Measurements from ENCODE around the gene RXFP1. TPM values are rescaled to one million over a fixed set of nuclear protein-coding genes. Genes with fewer than 3 reads are reported as not detected.

Gene RXFP1
- total and polyA plus RNA-seq, 8 donors, result 0.06 to 0.47 (median 0.23) TPM

DNA sequence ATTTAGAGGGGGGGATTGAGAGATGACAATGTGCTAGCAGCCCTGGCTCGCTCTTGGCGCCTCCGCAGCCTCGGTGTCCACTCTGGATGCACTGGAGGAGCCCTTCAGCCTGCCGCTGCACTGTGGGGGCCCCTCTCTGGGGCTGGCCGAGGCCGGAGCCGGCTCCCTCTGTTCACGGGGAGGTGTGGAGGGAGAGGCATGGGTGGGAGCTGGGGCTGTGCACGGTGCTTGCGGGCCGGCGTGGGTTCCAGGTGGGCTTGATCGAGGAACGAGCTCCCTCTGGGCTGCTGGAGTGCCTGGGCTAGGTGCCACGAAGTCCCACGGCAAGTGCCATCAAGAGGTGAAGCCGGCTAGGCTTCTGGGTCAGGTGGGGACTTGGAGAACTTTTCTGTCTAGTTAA is 143.1 kb downstream of the RXFP1 start:
- no peaks in the 10 kb centered on the region for H3K4me1 ChIP-seq
- intact Hi-C loops (cut with DNase I), result no loop called here
- ATAC-seq (no peak), DNase-seq (peak in 2 of 6 donors; percentile 18 to 68), FAIRE-seq (no peak)
- WGBS, 2 donors, result 97 to 98% methylated on average over 18 of the region's 18 CpGs
- H3K4me3 ChIP-seq, result no peak overlapping the region
- TF ChIP-seq, protein P1, sequence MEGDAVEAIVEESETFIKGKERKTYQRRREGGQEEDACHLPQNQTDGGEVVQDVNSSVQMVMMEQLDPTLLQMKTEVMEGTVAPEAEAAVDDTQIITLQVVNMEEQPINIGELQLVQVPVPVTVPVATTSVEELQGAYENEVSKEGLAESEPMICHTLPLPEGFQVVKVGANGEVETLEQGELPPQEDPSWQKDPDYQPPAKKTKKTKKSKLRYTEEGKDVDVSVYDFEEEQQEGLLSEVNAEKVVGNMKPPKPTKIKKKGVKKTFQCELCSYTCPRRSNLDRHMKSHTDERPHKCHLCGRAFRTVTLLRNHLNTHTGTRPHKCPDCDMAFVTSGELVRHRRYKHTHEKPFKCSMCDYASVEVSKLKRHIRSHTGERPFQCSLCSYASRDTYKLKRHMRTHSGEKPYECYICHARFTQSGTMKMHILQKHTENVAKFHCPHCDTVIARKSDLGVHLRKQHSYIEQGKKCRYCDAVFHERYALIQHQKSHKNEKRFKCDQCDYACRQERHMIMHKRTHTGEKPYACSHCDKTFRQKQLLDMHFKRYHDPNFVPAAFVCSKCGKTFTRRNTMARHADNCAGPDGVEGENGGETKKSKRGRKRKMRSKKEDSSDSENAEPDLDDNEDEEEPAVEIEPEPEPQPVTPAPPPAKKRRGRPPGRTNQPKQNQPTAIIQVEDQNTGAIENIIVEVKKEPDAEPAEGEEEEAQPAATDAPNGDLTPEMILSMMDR (IDR thresholded peaks at IDR 0.05), result no peak
- no peaks in the 10 kb centered on the region for H3K9me3 ChIP-seq
- H3K36me3 ChIP-seq, result no peaks in the 10 kb centered on the region
- no peak overlapping the region for H3K27ac ChIP-seq
- no peaks in the 10 kb centered on the region for H3K27me3 ChIP-seq

DNA sequence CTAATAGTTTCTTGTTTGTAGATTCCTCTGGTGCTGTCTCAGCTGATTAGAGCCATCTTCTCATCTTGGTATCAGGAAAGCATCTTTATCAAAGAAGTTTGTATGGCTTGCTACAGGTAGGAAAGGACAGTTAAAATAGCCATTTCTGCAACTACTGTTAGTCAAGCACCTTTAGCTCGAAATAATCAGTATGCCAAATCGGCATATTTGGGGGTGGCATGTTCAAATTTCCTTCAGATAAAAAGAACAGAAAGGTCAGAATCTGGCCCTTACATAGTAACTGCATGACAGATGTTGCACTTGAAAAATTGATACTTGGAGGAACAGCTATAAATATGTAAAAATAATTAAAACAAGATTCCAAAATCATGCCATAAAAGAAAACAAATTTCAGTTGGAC is 145.2 kb downstream of the RXFP1 start:
- no peaks in the 10 kb centered on the region for H3K36me3 ChIP-seq
- H3K4me1 ChIP-seq, result no peaks in the 10 kb centered on the region
- ATAC-seq (no peak), FAIRE-seq (no peak), DNase-seq (no peak)
- H3K27me3 ChIP-seq, result no peaks in the 10 kb centered on the region
- intact Hi-C loops (cut with DNase I), result no loop called here
- WGBS, 2 donors, result 90 to 96% methylated on average over 2 of the region's 2 CpGs
- no peaks in the 10 kb centered on the region for H3K9me3 ChIP-seq
- H3K4me3 ChIP-seq, result no peak overlapping the region
- no peak overlapping the region for H3K27ac ChIP-seq
- TF ChIP-seq, protein P1 (IDR thresholded peaks at IDR 0.05), result no peak

DNA sequence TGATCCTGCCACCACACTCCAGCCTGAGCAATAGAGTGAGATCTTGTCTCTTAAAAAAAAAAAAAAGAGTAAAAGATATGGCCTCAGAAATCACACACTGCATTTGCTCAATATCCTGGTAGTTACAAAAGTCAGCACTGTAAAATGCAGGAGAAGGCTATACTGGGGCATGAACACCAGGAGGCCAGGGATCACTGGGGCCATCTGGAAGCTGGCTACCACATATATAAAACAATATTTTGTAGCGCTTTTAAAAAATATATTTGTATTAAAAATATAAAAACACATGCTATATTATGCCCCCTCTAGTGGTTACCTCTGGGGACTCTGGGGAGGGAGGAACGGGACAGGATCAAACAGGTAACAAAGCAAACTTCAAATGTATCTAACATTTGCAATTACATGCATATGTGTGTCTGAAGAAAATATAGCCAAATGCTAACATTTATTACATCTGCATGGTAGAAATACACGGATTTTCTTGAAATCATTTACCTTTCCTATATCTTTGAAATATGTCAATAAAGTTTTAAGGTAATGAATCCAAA is 146.0 kb downstream of the RXFP1 start:
- no peak for FAIRE-seq
- ATAC-seq, result no peak
- 83 to 86% methylated on average over 3 of the region's 3 CpGs for WGBS, 2 donors
- H3K4me1 ChIP-seq, result peaks cover 0 to under 1% (median 0%) of the 10 kb centered on the region in 3 donors
- H3K4me3 ChIP-seq, result no peak overlapping the region
- H3K9me3 ChIP-seq, result no peaks in the 10 kb centered on the region
- H3K36me3 ChIP-seq, result no peaks in the 10 kb centered on the region
- TF ChIP-seq, protein P1 (IDR thresholded peaks at IDR 0.05), result peak in 3 of 4 donors; percentile 21 to 28 (median 21)
- no peaks in the 10 kb centered on the region for H3K27me3 ChIP-seq
- DNase-seq, result no peak
- intact Hi-C loops (cut with DNase I), result no loop called here
- no peak overlapping the region for H3K27ac ChIP-seq

DNA sequence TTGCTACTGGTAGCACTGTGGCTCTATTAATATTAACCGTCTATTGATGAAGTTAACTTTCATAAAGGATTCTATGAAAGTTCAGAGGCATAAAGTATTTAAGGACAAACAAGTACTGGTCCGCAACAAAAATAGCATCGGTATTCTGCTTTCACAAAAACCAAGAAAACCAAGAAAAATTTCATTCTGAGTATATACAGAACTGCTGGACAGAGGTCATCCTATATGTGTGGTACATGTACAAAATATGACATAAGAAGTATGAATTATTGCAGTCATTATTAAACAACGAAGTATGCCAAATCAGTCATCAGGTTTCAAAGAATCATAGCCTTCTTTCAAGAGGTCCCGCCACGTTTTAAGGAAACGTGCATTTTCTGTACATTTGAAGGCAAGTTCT is 147.6 kb downstream of the RXFP1 start:
- Histone ChIP-seq H3K27me3 (no peaks in the 10 kb centered on the region), H3K9me3 (no peaks in the 10 kb centered on the region), H3K4me1 (peaks cover 0 to 9% (median 0%) of the 10 kb centered on the region in 3 donors), H3K36me3 (no peaks in the 10 kb centered on the region), H3K27ac (no peak overlapping the region), H3K4me3 (no peak overlapping the region)
- TF ChIP-seq, protein P1 (IDR thresholded peaks at IDR 0.05), result no peak
- intact Hi-C loops (cut with DNase I), result no loop called here
- no peak for FAIRE-seq
- no peak for ATAC-seq
- no peak for DNase-seq
- 87 to 89% methylated on average over 7 of the region's 7 CpGs for WGBS, 2 donors

DNA sequence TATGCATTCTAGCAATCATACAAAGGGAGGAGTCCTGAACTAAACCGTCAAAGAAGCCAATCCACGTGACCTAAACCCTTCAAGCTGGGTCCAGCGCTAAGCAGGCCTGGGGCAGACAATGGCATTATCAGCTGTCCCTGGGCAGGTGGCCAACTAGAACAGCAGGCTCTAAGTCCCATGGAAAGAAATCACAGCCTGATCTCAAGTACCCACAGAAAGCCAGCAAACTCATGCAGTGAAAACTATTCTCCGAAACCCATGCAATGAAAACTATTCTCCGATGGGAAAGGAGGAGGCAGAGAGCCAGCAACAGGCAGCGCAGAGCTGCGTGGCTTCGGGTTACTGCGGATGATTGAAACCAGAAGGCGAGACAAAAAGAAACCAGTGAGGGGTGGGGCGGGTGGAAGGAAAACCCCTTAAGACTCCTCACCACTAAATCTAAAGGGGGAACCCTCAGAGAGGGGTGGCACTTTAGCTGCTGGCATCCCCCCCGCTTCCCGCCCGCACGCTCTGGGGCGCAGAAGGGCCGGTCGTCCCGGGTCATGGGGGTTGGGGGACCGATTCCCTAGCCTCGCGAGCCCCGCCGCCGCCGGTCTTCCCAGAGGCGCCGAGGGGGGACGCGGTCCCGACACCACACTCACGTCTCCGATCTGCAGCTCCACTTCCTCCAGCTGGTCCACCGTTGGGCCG is 149.4 kb downstream of the RXFP1 start:
- H3K4me3 ChIP-seq, result peak overlapping the region; percentile 65 to 92 (median 70)
- DNase-seq (peak; percentile 67 to 85 (median 72)), ATAC-seq (peak; percentile 20 to 37 (median 24)), FAIRE-seq (no peak)
- no peaks in the 10 kb centered on the region for H3K27me3 ChIP-seq
- no peaks in the 10 kb centered on the region for H3K36me3 ChIP-seq
- peak overlapping the region; percentile 92 to 98 (median 96) for H3K27ac ChIP-seq
- intact Hi-C loops (cut with DNase I), result no loop called here
- H3K9me3 ChIP-seq, result no peaks in the 10 kb centered on the region
- peaks cover 0 to 9% (median 0%) of the 10 kb centered on the region in 3 donors for H3K4me1 ChIP-seq
- 1% methylated on average over 35 of the region's 35 CpGs for WGBS, 2 donors
- TF ChIP-seq, protein P1 (IDR thresholded peaks at IDR 0.05), result no peak

Measured in pancreas (tissue), 10 donors.